Fibroblast of skin of right biceps (primary cell): ENCODE measurements around the gene MRGPRX3.
"Not testable (repeated sequence)": the region's sequence is repeated elsewhere in the genome, so short reads cannot be mapped to it uniquely, and the experiment has no call there.

Source experiments
- DNase-seq: peaks from one replicate; pipeline ENCODE4 v3.0.0-alpha.2; 2013

The MRGPRX3 gene

GRCh38 chr11:18132341-18132740 lies at the start of gene MRGPRX3:
Gene MRGPRX3 (plus strand): TSS chr11:18132571. CDS start chr11:18137203, 4,632 bp downstream.
- DNase-seq: no peak

- DNase-seq: peak; percentile 31
These were observed 44.0 kb upstream of the MRGPRX3 start for GRCh38 chr11:18088366-18088765.

GRCh38 chr11:18088966-18089365 lies 43.4 kb upstream of the MRGPRX3 start:
- no peak for DNase-seq

GRCh38 chr11:18091731-18092130 lies 40.6 kb upstream of the MRGPRX3 start:
- peak; percentile 33 for DNase-seq

- DNase-seq: no peak
These were observed 38.4 kb upstream of the MRGPRX3 start for GRCh38 chr11:18093959-18094358.

GRCh38 chr11:18100926-18101656 lies 31.3 kb upstream of the MRGPRX3 start:
- DNase-seq: no peak

- no peak for DNase-seq
These were observed 27.1 kb upstream of the MRGPRX3 start for GRCh38 chr11:18105086-18105801.

- DNase-seq: peak; percentile 87
These were observed 26.4 kb upstream of the MRGPRX3 start, which contains the start of gene SAAL1 for GRCh38 chr11:18105802-18106574. Gene SAAL1 (minus strand): TSS chr11:18106082. CDS start chr11:18106041, 41 bp downstream.

GRCh38 chr11:18106688-18107087 lies 25.7 kb upstream of the MRGPRX3 start:
- DNase-seq: peak; percentile 53

GRCh38 chr11:18108254-18108653 lies 24.1 kb upstream of the MRGPRX3 start:
- no peak for DNase-seq

- DNase-seq: no peak
These were observed 21.4 kb upstream of the MRGPRX3 start for GRCh38 chr11:18111005-18111404.

- peak; percentile 44 for DNase-seq
These were observed 16.8 kb upstream of the MRGPRX3 start for GRCh38 chr11:18115360-18116127.

- DNase-seq: not testable (repeated sequence)
These were observed 11.0 kb upstream of the MRGPRX3 start for GRCh38 chr11:18121331-18121828.

- DNase-seq: not testable (repeated sequence)
These were observed 1.3 kb upstream of the MRGPRX3 start for GRCh38 chr11:18131115-18131514.

GRCh38 chr11:18135308-18135707 lies 2.9 kb downstream of the MRGPRX3 start:
- DNase-seq: no peak

- DNase-seq: no peak
These were observed 4.9 kb downstream of the MRGPRX3 start for GRCh38 chr11:18137186-18137800.

GRCh38 chr11:18140145-18140544 lies 7.8 kb downstream of the MRGPRX3 start:
- DNase-seq: no peak

- peak; percentile 31 for DNase-seq
These were observed 11.9 kb downstream of the MRGPRX3 start for GRCh38 chr11:18144243-18144642.

- DNase-seq: no peak
These were observed 12.7 kb downstream of the MRGPRX3 start for GRCh38 chr11:18145025-18145424.

- DNase-seq: no peak
These were observed 13.5 kb downstream of the MRGPRX3 start for GRCh38 chr11:18145837-18146236.

GRCh38 chr11:18151581-18151980 lies 19.2 kb downstream of the MRGPRX3 start:
- no peak for DNase-seq

GRCh38 chr11:18168372-18168771 lies 36.0 kb downstream of the MRGPRX3 start:
- no peak for DNase-seq
